Skeletal muscle satellite cell (primary cell): ENCODE measurements around the gene POLE.

ENCODE experiments used
- H3K27me3 ChIP-seq: 2 replicates; pipeline ENCODE4 v1.7.0; 2013; ENCODE audit warnings: low read length; ENCODE audit not compliant: control insufficient read depth, insufficient read depth
- H3K36me3 ChIP-seq: 2 replicates; pipeline ENCODE4 v1.7.0; 2013; ENCODE audit warnings: mild to moderate bottlenecking, control low read depth, low read length; ENCODE audit not compliant: insufficient read depth
- H3K4me1 ChIP-seq: 2 replicates; pipeline ENCODE4 v1.7.0; 2013; ENCODE audit warnings: low read length; ENCODE audit not compliant: control insufficient read depth, insufficient read depth
- H3K4me2 ChIP-seq: 2 replicates; pipeline ENCODE4 v1.7.0; 2013; ENCODE audit warnings: mild to moderate bottlenecking, low read length
- H3K4me3 ChIP-seq: 2 replicates; pipeline ENCODE4 v1.7.0; 2013; ENCODE audit warnings: low read length
- H3K9ac ChIP-seq: 2 replicates; pipeline ENCODE4 v1.7.0; 2013; ENCODE audit warnings: mild to moderate bottlenecking, low read depth, low read length, moderate library complexity
- H3K9me3 ChIP-seq: replicated peaks from 2 replicates; pipeline ENCODE4 v1.7.0; 2013; ENCODE audit warnings: mild to moderate bottlenecking, control low read depth, low read length

The POLE gene

DNA sequence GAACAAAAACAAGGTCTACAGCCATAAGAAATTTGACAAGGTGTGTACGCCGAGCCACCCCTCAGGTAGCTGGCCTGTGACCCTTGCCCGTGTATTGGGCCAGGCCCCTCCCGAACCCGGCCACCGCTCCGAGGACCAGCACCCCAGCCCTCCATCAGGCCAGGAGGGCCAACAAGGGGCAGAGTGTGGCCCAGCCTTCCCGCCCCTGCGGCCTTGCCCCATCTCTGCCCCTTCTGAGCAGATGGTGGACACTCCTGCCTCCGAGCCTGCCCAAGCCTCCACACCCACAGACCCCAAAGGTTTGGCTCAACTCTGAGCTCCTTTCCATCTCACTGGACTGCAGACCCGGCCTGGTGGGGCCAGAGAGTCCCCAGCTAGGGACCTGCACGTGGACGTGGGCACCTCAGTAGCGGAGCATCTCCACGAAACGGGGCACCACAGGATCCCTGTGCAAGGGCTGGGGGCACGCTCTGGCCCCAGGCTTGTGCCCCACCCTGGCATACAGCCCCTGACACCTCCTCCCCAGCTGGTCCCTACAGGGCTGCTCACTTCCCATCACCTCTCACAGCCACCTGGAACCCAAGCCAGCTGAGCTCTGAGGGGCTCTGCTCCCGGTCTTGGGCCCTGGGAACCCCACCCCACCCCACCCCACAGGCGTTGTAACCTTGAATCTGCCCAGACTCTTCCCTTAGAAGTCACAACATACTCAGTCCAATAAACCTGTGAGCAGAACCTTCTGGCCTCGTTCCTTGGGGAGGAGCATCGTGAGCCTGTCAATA is 65.3 kb downstream of the POLE start:
- Histone ChIP-seq H3K9me3 (peaks cover 7% of the 10 kb centered on the region), H3K36me3 (peaks cover 20% of the 10 kb centered on the region), H3K4me1 (peaks cover 13% of the 10 kb centered on the region), H3K27me3 (peaks cover 21% of the 10 kb centered on the region), H3K4me3 (no peak overlapping the region), H3K4me2 (peak overlapping the region; percentile 77), H3K9ac (no peak overlapping the region)

DNA sequence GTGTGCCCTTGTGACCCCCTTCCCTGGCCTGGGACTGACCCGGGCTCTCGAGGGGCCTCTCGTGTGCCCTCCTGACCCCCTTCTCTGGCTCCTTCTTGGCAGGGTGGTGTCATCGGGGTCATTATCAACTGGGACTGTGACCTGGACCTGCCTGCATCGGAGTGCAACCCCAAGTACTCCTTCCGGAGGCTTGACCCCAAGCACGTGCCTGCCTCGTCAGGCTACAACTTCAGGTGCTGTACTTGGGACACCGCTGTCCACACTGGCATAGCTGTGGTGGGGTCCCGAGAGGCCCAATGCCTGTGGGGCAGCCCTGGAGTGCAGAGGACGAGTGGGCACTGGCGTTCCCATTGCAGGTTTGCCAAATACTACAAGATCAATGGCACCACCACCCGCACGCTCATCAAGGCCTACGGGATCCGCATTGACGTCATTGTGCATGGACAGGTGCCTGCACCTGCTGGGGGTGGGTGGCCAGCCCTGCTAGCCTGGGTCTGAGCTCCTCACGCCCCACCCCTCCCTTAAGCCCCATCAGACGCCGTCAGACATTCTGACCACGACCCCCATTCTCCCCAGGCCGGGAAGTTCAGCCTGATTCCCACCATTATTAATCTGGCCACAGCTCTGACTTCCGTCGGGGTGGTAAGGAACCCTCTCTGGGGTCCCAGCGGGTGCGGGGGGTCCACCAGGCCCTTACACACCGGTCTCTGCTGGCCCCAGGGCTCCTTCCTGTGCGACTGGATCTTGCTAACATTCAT is 66.1 kb downstream of the POLE start:
- Histone ChIP-seq H3K36me3 (peaks cover 19% of the 10 kb centered on the region), H3K9ac (no peak overlapping the region), H3K27me3 (peaks cover 27% of the 10 kb centered on the region), H3K4me1 (peaks cover 13% of the 10 kb centered on the region), H3K9me3 (peaks cover 13% of the 10 kb centered on the region), H3K4me3 (no peak overlapping the region), H3K4me2 (no peak overlapping the region)

DNA sequence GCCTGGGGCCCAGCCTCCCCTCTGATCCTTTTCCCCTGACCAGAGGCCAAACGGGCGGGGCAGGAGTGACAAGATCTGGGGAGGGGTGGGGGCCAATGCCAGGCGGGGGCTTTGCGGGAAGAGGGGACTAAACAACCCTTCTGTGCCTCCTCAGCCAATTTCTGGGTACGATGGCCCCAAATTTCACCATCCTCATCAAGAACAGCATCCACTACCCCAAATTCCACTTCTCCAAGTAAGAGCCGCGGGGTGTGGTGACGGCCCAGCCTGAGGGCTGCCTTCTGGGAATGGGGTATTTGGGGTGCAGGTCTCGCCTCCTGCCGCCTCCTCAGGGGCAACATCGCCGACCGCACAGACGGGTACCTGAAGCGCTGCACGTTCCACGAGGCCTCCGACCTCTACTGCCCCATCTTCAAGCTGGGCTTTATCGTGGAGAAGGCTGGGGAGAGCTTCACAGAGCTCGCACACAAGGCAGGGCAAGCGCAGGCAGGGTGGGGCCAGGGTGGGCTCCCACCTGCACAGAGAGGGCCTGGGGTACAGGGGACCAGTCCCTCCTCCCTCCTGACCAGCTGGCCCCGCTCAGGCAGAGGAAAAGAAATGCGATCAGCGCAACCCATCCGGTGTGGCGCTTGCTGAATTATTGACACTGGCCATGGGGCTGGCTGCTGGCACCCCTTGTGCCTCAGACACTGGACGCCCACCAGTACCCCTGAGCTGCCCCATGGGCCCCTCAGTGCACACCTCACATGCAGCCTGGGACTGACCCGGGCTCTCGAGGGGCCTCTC is 66.8 kb downstream of the POLE start:
- H3K4me2 ChIP-seq: no peak overlapping the region
- H3K4me1 ChIP-seq: peaks cover 13% of the 10 kb centered on the region
- H3K27me3 ChIP-seq: peaks cover 34% of the 10 kb centered on the region
- no peak overlapping the region for H3K4me3 ChIP-seq
- H3K9ac ChIP-seq: no peak overlapping the region
- H3K36me3 ChIP-seq: peaks cover 12% of the 10 kb centered on the region
- H3K9me3 ChIP-seq: peaks cover 18% of the 10 kb centered on the region

DNA sequence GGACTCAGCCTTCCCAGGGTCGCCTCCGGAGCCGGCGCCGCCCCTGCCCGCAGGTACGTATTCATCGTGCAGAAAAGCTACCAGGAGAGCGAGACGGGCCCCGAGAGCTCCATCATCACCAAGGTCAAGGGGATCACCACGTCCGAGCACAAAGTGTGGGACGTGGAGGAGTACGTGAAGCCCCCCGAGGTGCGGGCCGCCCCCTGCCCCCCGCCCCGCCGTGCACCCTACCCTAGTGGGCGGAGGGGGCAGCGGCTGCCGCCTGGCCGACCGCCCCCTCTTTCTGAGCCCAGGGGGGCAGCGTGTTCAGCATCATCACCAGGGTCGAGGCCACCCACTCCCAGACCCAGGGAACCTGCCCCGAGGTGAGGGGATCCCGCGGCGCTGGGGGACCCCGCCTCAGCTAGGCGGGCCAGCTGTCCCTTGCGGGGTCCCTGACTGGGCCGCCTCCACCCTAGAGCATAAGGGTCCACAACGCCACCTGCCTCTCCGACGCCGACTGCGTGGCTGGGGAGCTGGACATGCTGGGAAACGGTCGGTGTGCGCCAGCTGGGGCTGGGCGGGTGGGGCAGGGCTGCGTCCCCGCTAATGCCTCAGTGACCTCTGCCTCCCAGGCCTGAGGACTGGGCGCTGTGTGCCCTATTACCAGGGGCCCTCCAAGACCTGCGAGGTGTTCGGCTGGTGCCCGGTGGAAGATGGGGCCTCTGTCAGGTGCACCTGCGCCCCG is 67.6 kb downstream of the POLE start:
- H3K9me3 ChIP-seq: peaks cover 18% of the 10 kb centered on the region
- H3K36me3 ChIP-seq: peaks cover 8% of the 10 kb centered on the region
- peaks cover 13% of the 10 kb centered on the region for H3K4me1 ChIP-seq
- H3K9ac ChIP-seq: no peak overlapping the region
- peaks cover 38% of the 10 kb centered on the region for H3K27me3 ChIP-seq
- H3K4me3 ChIP-seq: no peak overlapping the region
- no peak overlapping the region for H3K4me2 ChIP-seq

DNA sequence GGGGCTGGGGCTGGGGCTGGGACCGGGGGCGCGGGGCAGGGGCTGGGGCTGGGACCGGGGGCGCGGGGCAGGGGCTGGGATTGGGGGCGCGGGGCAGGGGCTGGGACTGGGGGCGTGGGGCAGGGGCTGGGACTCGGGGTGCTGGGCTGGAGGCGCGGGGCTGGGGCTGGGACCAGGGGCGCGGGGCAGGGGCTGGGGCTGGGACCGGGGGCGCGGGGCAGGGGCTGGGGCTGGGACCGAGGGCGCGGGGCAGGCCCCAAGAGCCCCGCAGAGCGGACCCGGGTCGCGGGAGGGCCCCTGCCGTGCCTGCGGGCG is 68.1 kb downstream of the POLE start:
- H3K4me1 ChIP-seq: peaks cover 13% of the 10 kb centered on the region
- H3K4me3 ChIP-seq: no peak overlapping the region
- H3K9ac ChIP-seq: no peak overlapping the region
- H3K4me2 ChIP-seq: no peak overlapping the region
- peaks cover 4% of the 10 kb centered on the region for H3K36me3 ChIP-seq
- H3K27me3 ChIP-seq: peaks cover 38% of the 10 kb centered on the region
- peaks cover 18% of the 10 kb centered on the region for H3K9me3 ChIP-seq

DNA sequence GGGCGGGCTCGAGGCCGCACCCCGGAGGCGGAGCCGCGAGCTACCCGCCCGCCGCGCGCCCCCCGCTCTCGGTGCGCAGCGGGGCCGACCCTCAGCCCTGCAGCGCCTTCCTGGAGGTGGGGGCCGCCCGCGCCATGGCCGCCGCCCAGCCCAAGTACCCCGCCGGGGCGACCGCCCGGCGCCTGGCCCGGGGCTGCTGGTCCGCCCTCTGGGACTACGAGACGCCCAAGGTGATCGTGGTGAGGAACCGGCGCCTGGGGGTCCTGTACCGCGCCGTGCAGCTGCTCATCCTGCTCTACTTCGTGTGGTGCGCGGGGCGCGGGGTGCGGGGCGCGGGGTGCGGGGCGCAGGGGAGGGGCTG is 68.5 kb downstream of the POLE start, which contains the start of gene P2RX2:
Gene P2RX2 (plus strand): TSS at position 94 of the 361 bp plus-strand sequence. CDS start 41 bp downstream, at position 135.
- H3K4me2 ChIP-seq: no peak within 1 kb of the TSS
- H3K27me3 ChIP-seq: peaks cover 38% of the 10 kb centered on the region
- H3K4me1 ChIP-seq: peaks cover 13% of the 10 kb centered on the region
- no peak within 1 kb of the TSS for H3K4me3 ChIP-seq
- H3K36me3 ChIP-seq: peaks cover 3% of the 10 kb centered on the region
- peaks cover 18% of the 10 kb centered on the region for H3K9me3 ChIP-seq
- no peak within 1 kb of the TSS for H3K9ac ChIP-seq

DNA sequence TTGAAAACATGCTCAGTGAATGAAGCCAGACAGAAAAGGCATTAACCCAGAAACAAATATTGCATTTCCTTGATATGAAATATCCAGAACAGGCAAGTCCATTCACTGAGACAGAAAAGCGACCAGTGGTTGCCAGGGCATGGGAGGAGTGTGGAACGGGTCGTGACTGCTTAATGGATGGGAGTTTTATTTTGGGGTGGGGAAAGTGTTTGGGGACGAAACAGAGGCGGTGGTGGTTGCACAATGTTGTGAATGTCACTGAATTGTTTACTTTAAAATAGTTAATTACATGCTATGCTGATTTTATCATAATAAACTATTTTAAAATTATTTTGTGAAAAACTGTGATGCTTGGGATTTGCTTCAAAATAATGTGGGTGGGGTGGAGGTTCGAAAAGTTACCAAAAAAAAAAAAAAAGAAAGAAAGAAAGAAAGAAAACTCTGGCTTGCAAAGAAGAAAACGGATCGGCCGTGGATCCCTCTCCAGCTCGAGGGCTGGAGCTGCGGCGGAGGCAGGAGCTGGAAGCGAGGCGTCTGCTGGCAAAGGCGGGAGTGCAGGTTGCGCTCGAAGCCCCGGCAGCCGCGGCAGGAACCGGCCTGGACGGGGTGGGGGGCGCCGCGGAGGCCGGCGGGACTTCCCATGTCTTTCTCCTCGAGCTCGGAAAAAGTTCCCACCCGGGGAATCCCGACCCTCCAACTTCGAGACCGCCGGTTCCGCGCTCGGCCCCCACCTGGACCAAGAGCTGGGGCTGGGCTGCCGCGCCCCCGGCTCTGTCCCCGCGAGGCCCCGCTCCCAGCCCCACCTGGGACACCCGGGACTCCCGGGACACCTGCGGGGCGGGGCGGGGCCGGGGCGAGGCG is 69.1 kb downstream of the POLE start:
- no peak overlapping the region for H3K4me3 ChIP-seq
- H3K4me2 ChIP-seq: no peak overlapping the region
- H3K27me3 ChIP-seq: peaks cover 40% of the 10 kb centered on the region
- H3K36me3 ChIP-seq: peaks cover under 1% of the 10 kb centered on the region
- no peak overlapping the region for H3K9ac ChIP-seq
- H3K4me1 ChIP-seq: peaks cover 9% of the 10 kb centered on the region
- H3K9me3 ChIP-seq: peaks cover 18% of the 10 kb centered on the region

DNA sequence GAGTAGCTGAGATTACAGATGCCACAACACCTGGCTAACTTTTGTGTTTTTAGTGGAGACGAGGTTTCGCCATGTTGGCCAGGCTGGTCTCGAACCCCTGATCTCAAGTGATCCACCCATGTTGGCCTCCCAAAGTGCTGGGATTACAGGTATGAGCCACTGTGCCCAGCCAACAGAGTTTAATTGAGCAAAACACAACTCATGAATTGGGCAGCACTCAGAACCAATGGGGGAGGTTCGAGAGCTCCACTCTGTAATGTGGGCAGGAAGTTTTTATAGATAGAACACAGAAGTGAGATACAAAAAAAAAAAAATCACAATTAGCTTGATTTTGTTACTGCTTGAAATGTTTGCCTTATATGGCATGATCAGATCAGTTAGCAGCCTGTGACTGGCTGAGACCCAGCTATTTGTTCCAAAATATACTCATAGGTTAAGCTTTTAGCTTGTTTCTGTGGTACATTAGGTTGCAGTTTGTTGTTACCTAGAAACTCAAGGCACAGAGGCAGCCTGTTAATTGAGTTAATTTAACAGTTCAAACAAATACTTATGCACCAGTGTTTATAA is 69.9 kb downstream of the POLE start:
- Histone ChIP-seq H3K4me2 (no peak overlapping the region), H3K4me3 (no peak overlapping the region), H3K9ac (no peak overlapping the region), H3K4me1 (peaks cover under 1% of the 10 kb centered on the region), H3K9me3 (peaks cover 18% of the 10 kb centered on the region), H3K36me3 (no peaks in the 10 kb centered on the region), H3K27me3 (peaks cover 49% of the 10 kb centered on the region)

DNA sequence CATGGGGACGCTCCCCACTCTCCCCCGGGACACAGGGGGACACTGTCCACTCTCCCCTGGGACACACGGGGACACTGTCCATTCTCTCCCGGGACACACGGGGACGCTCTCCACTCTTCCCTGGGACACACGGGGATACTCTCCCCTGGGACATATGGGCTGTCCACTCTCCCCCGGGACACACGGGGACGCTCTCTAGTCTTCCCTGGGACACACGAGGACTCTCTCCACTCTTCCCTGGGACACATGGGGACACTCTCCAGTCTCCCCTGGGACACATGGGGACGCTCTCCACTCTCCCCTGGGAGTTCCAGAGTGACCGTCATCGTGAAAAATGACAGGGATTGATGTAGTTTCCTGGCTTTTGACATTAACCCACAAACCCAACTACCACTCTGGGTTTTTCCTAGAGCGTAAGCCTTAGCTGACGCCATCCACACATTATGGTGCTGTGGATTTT is 71.5 kb downstream of the POLE start:
- no peak overlapping the region for H3K9ac ChIP-seq
- no peak overlapping the region for H3K4me3 ChIP-seq
- peaks cover 18% of the 10 kb centered on the region for H3K9me3 ChIP-seq
- H3K27me3 ChIP-seq: peaks cover 59% of the 10 kb centered on the region
- no peaks in the 10 kb centered on the region for H3K36me3 ChIP-seq
- peaks cover 3% of the 10 kb centered on the region for H3K4me1 ChIP-seq
- H3K4me2 ChIP-seq: no peak overlapping the region

- H3K4me3 ChIP-seq: no peak overlapping the region
- no peaks in the 10 kb centered on the region for H3K36me3 ChIP-seq
- H3K4me1 ChIP-seq: peaks cover 9% of the 10 kb centered on the region
- H3K4me2 ChIP-seq: no peak overlapping the region
- H3K27me3 ChIP-seq: peaks cover 60% of the 10 kb centered on the region
- no peak overlapping the region for H3K9ac ChIP-seq
- H3K9me3 ChIP-seq: peaks cover 18% of the 10 kb centered on the region
Observed at GRCh38 chr12:132614861-132615578, 72.1 kb downstream of the POLE start.
